Glomerular endothelial cell (primary cell): ENCODE data around the gene RPS6KA2. TPM values are rescaled to one million over a fixed set of nuclear protein-coding genes. Genes with fewer than 3 reads are reported as not detected.
"Not testable (repeated sequence)": the region's sequence is repeated elsewhere in the genome, so short reads cannot be mapped to it uniquely, and the experiment has no call there.

Experiments used
- DNase-seq: peaks from one replicate; pipeline ENCODE4 v3.0.0-alpha.2; 2011; ENCODE audit warnings: low read depth, low spot score; ENCODE audit errors: extremely low read depth
- total RNA-seq: library from RNA; depleted of rRNA; stranded (reverse); fragments of >200 nt; gene quantifications from 2 replicates; pipeline ENCODE4 v1.2.3, GENCODE V29; 2015

Gene RPS6KA2
- total RNA-seq, 1 donor from 2014 or later = 249 TPM

- no peak for DNase-seq
Observed at GRCh38 chr6:166595949-166596348, 31.1 kb downstream of the RPS6KA2 start.

GRCh38 chr6:166595061-166595780 lies 31.8 kb downstream of the RPS6KA2 start:
- DNase-seq = no peak

- DNase-seq = no peak
Observed at GRCh38 chr6:166592821-166593220, 34.2 kb downstream of the RPS6KA2 start.

DNA sequence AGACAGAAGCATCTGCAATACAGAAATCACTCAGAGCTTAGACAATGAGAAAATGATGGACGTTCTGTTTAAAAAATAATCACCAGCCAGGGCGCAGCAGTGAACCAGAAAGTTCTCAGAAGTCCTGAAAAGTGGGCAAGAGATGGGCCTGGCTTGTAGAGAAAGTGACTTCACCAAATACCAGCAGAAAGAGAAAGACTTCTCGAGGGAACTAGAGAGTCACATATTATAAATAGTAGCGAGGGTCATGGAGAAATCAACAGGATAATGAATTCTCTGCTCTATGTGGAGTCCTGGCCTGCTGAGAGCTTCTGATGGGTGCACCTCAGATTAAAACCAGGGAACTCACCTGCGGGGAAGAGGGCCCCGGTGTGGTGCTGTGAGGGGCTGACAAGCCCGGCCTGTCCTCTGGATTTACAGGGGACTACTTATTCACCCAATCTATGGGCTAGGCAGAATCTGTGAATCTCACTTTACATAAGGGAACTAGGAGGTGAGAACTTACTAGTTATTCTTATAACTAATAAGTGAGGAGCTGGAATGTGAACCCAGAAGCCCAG lies 35.0 kb downstream of the RPS6KA2 start:
- DNase-seq = no peak

DNA sequence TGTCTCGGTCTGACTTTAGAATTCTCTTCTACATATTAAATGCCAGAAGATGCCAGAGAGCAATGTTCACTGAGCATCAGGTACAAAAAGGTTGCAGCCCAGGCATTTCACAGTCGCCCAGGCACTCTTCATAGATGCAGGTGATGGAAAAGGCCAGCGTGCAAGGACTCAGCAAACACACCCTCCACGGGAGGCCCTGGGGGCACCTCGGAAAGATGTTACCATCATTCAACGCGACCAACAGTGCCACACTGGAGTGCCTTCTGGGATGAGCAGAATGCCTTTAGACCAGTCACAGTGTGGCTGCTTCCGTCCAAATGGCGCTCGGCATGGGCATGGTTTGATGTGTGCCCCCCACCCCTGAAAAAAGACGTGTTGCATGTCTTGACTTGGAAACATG lies 36.0 kb downstream of the RPS6KA2 start:
- DNase-seq = no peak

- no peak for DNase-seq
Observed at GRCh38 chr6:166589786-166590574, 37.1 kb downstream of the RPS6KA2 start.

DNA sequence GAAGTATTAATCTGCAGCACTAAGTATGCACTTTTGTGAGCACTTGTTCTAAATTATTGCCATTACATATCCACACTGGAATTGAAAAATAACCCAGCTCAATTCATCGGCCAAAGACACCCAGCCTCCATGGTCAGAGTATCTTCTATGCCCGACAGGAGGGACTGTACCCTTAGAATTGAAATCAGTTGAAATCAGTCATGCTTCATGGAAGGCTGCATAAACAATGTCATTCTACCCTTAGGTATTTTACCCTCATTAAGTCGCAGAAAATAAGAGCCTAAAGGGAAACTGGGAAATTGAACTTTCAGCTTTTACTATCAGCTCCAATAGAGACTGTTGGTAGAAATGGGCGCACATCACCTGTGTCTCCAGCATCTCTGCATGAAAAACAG lies 37.7 kb downstream of the RPS6KA2 start:
- DNase-seq = no peak

- DNase-seq = no peak
Observed at GRCh38 chr6:166588691-166589336, 38.2 kb downstream of the RPS6KA2 start.

- no peak for DNase-seq
Observed at GRCh38 chr6:166587631-166588413, 39.2 kb downstream of the RPS6KA2 start.

- no peak for DNase-seq
Observed at GRCh38 chr6:166586424-166587156, 40.5 kb downstream of the RPS6KA2 start, which contains the start of gene RAMACL. Gene RAMACL, minus strand, starts transcription at chr6:166586678. Its CDS starts 201 bp downstream, at chr6:166586477.

DNA sequence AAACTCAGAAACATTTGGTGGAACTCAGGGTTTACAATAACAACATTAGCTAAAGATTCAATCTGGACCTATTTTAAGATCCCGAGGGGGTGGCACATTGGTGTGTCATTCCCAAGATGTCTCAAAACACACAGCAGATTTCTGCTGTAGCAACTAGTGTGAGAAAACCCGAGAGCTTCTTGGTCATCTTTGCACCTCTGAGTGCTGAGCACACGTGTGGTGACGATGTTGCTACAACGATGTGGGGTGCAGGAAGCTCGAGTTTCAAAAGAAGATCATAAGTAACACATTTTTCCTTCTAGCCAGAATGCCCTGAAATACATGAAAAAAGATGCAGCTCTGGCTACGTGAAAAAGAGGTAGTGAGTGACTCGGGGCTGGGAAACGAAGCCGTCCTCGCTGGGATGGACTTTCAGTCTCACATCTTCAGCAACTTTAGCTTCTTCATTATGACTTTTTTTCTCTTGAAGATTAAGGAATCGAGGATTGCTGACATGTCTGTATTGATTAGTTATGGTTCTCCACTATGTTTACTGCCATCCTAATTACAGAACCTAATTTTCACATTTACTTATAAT lies 42.1 kb downstream of the RPS6KA2 start:
- no peak for DNase-seq

DNA sequence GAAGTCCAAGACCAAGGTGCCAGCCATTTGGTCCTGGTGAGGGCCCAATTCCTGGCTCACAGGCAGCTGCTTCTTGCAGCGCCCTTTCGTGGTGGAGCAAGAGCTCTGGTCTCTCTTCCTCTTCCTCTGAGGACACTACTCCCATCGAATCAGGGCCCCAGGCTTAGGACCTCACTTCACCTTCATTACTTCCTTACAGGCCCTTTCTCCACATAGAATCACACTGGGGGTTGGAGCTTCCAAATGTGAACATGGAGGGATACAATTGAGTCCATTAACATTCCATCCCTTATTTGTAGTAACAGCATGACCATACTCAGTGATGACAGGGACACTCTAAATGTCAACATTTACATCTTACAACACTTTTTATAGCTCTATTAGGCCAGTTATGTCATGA lies 42.9 kb downstream of the RPS6KA2 start:
- no peak for DNase-seq

GRCh38 chr6:166583230-166583965 lies 43.7 kb downstream of the RPS6KA2 start:
- no peak for DNase-seq

- DNase-seq = no peak
Observed at GRCh38 chr6:166582258-166582657, 44.8 kb downstream of the RPS6KA2 start.

GRCh38 chr6:166581801-166582200 lies 45.2 kb downstream of the RPS6KA2 start:
- DNase-seq = not testable (repeated sequence)

- no peak for DNase-seq
Observed at GRCh38 chr6:166581091-166581511, 46.0 kb downstream of the RPS6KA2 start.

DNA sequence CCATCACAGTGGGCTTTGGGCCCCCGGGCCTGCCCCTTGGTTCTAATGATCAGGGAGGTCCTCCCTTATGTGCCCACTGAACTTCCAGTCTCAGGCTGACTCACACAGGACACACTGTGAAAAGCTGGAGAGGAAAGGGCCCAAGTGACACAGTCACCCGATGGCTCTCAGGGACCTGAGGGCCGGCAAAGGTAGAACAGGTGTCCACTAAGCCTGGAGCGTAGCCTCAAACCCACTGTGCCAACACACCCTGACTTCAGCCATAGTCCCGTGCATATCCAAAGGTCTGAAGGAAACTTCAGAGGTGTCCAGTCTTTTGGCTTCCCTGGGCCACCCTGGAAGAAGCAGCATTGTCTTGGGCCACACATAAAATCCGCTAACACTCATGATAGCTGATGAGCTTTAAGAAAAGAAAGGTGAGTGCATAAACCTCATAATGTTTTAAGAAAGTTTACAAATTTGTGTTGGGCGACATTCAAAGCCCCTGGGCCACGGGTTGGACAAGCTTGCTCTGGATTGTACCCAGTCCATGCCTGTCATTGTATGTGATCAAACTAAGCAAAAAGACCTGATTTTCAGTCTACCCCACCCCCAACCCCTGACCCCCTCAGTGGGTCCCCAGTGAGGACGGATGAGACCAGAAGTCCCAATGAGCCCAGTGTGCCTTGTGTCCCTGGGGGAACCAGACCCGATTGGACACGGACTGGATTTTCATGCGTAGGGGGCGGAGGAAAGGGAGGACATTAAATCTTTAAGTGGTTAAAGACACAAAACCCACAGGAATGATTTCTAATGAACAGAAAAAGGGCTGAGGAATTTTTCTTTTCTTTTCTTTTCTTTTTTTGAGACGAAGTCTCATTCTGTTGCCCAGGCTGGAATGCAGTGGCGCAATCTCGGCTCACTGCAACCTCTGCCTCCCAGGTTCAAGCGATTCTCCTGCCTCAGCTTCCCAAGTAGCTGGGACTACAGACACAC lies 46.7 kb downstream of the RPS6KA2 start:
- DNase-seq = no peak
